SK-N-SH (cell line): ENCODE results near the gene TSPO2.

ENCODE experiments used
- CHD2 ChIP-seq: fragments of 150-350 bp; IDR thresholded peaks from 2 replicates; pipeline ENCODE4 v1.6.1; 2018; ENCODE audit warnings: low read length; ENCODE audit not compliant: partially characterized antibody
- EP300 ChIP-seq, 2 experiments: IDR thresholded peaks; 2 replicates each; pipeline versions ENCODE4 v1.4.0 to v1.6.1; 2012; ENCODE audit warnings: borderline replicate concordance in 1 of 2, low read depth in 1 of 2, low read length in 1 of 2
- JUND ChIP-seq: IDR thresholded peaks from 2 replicates; pipeline ENCODE4 v1.4.0; 2012
- POLR2AphosphoS5 ChIP-seq: IDR thresholded peaks from 2 replicates; pipeline ENCODE4 v1.6.1; 2012; ENCODE audit warnings: low read depth, low read length
- RAD21 ChIP-seq: IDR thresholded peaks from 2 replicates; pipeline ENCODE4 v1.6.1; 2012; ENCODE audit warnings: mild to moderate bottlenecking, low read length
- TF ChIP-seq, protein P1 (sequence below): fragments of 200-600 bp; sonication (generic); IDR thresholded peaks from 2 replicates; pipeline ENCODE4 v1.6.1; 2017; ENCODE audit warnings: antibody characterized with exemption, mild to moderate bottlenecking, moderate library complexity
- TF ChIP-seq, protein P2 (sequence below): IDR thresholded peaks from 2 replicates; pipeline ENCODE4 v1.6.1; 2012; ENCODE audit warnings: mild to moderate bottlenecking, low read depth, low read length, moderate library complexity
- TF ChIP-seq, protein P3 (sequence below): IDR thresholded peaks from 2 replicates; pipeline ENCODE4; 2012

DNA sequence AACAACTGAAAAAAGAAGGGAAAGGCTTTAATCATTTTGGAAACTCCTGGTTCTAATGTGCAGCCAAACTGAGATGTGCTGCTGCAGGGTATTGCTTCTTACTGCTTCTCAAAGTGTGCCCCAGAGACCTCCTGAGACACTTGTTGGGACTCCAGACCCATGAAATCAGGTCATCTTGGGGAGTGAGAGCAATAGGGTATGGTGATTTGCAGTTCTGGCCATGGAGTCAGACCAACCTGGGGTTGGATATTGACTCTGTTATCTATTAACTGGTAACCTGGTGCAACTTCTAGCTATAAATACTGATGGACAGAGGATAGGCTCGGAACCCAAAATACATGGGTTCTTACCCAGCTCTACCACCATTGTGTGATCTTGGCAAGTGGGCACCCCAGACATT is 3.8 kb downstream of the TSPO2 start:
- TF ChIP-seq, protein P1, sequence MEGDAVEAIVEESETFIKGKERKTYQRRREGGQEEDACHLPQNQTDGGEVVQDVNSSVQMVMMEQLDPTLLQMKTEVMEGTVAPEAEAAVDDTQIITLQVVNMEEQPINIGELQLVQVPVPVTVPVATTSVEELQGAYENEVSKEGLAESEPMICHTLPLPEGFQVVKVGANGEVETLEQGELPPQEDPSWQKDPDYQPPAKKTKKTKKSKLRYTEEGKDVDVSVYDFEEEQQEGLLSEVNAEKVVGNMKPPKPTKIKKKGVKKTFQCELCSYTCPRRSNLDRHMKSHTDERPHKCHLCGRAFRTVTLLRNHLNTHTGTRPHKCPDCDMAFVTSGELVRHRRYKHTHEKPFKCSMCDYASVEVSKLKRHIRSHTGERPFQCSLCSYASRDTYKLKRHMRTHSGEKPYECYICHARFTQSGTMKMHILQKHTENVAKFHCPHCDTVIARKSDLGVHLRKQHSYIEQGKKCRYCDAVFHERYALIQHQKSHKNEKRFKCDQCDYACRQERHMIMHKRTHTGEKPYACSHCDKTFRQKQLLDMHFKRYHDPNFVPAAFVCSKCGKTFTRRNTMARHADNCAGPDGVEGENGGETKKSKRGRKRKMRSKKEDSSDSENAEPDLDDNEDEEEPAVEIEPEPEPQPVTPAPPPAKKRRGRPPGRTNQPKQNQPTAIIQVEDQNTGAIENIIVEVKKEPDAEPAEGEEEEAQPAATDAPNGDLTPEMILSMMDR: no peak
- TF ChIP-seq EP300 (IDR thresholded peaks at IDR 0.05; ENCODE audit: borderline replicate concordance in 1 of 2, low read depth in 1 of 2, low read length in 1 of 2): no peak
- TF ChIP-seq, protein P2, sequence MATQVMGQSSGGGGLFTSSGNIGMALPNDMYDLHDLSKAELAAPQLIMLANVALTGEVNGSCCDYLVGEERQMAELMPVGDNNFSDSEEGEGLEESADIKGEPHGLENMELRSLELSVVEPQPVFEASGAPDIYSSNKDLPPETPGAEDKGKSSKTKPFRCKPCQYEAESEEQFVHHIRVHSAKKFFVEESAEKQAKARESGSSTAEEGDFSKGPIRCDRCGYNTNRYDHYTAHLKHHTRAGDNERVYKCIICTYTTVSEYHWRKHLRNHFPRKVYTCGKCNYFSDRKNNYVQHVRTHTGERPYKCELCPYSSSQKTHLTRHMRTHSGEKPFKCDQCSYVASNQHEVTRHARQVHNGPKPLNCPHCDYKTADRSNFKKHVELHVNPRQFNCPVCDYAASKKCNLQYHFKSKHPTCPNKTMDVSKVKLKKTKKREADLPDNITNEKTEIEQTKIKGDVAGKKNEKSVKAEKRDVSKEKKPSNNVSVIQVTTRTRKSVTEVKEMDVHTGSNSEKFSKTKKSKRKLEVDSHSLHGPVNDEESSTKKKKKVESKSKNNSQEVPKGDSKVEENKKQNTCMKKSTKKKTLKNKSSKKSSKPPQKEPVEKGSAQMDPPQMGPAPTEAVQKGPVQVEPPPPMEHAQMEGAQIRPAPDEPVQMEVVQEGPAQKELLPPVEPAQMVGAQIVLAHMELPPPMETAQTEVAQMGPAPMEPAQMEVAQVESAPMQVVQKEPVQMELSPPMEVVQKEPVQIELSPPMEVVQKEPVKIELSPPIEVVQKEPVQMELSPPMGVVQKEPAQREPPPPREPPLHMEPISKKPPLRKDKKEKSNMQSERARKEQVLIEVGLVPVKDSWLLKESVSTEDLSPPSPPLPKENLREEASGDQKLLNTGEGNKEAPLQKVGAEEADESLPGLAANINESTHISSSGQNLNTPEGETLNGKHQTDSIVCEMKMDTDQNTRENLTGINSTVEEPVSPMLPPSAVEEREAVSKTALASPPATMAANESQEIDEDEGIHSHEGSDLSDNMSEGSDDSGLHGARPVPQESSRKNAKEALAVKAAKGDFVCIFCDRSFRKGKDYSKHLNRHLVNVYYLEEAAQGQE: no peak
- TF ChIP-seq POLR2AphosphoS5: no peak
- TF ChIP-seq CHD2: no peak
- TF ChIP-seq, protein P3, sequence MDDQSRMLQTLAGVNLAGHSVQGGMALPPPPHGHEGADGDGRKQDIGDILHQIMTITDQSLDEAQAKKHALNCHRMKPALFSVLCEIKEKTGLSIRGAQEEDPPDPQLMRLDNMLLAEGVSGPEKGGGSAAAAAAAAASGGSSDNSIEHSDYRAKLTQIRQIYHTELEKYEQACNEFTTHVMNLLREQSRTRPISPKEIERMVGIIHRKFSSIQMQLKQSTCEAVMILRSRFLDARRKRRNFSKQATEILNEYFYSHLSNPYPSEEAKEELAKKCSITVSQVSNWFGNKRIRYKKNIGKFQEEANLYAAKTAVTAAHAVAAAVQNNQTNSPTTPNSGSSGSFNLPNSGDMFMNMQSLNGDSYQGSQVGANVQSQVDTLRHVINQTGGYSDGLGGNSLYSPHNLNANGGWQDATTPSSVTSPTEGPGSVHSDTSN: no peak
- no peak for TF ChIP-seq RAD21
- no peak for TF ChIP-seq JUND
